ENCODE results near the gene C1orf35.

C1orf35 gene

GRCh38 chr1:228062812-228063211 is 40.3 kb downstream of the C1orf35 start:
- no peak for DNase-seq

GRCh38 chr1:228062085-228062791 is 40.9 kb downstream of the C1orf35 start:
- no peak for DNase-seq

- DNase-seq = no peak
Measured at GRCh38 chr1:228061411-228062084, 41.6 kb downstream of the C1orf35 start.

GRCh38 chr1:228060458-228061190 is 42.5 kb downstream of the C1orf35 start:
- no peak for DNase-seq

GRCh38 chr1:228059634-228060457 is 43.3 kb downstream of the C1orf35 start:
- DNase-seq = peak; percentile 79 to 83

- no peak for DNase-seq
Measured at GRCh38 chr1:228058949-228059633, 44.0 kb downstream of the C1orf35 start.

- DNase-seq = no peak
Measured at GRCh38 chr1:228058172-228058948, 44.8 kb downstream of the C1orf35 start.
